Testis (tissue), 3 donors: ENCODE data around the gene SLC12A6. TPM values are rescaled to one million over a fixed set of nuclear protein-coding genes. Genes with fewer than 3 reads are reported as not detected.
A peak's percentile ranks its signal among the peaks of the same experiment; 100 is the strongest.
"Not testable (repeated sequence)": the region's sequence is repeated elsewhere in the genome, so short reads cannot be mapped to it uniquely, and the experiment has no call there.

Experiments
- DNase-seq: peaks from one replicate; pipeline ENCODE4 v3.0.0-alpha.2; 2019
- H3K27ac ChIP-seq, 2 donors: fragments of 200-600 bp; sonication (generic); one replicate each; pipeline ENCODE4 v1.5.1; 2019
- H3K27me3 ChIP-seq: fragments of 200-600 bp; sonication (generic); one replicate; pipeline ENCODE4 v1.5.1; 2019
- H3K36me3 ChIP-seq: fragments of 200-600 bp; sonication (generic); one replicate; pipeline ENCODE4 v1.5.1; 2017; ENCODE audit warnings: low read depth; ENCODE audit errors: missing control alignments
- H3K4me1 ChIP-seq: fragments of 200-600 bp; sonication (generic); one replicate; pipeline ENCODE4 v1.5.1; 2019
- H3K4me3 ChIP-seq, 2 donors: fragments of 200-600 bp; sonication (generic); one replicate each; pipeline ENCODE4 v1.5.1; 2017 to 2019
- H3K9me3 ChIP-seq: fragments of 200-600 bp; sonication (generic); one replicate; pipeline ENCODE4 v1.5.1; 2017
- POLR2A ChIP-seq: fragments of 450-650 bp; IDR thresholded peaks from one replicate; pipeline ENCODE4 v1.6.1; 2017; ENCODE audit warnings: antibody characterized with exemption, mild to moderate bottlenecking, moderate library complexity
- WGBS, 2 donors: methylation state at CpG; one replicate each; pipeline ENCODE4 v1.1.5; 2018; 5-methylcytosine and 5-hydroxymethylcytosine counted together
- intact Hi-C: fragments of 100-400 bp; cut with DNase I; formaldehyde crosslinking; loops from one replicate; pipeline ENCODE4 v1.15.1; 2023; ENCODE audit warnings: low total_unique reads
- polyA plus RNA-seq: library from polyadenylated mRNA; stranded (reverse); fragments of 350-450 nt; fragmentation: Illumina TruSeq; extraction: RNeasy Lipid Tissue Mini Kit (QIAGEN cat#74804); gene quantifications from one replicate; pipeline ENCODE4 v1.2.3, GENCODE V29; 2014; ENCODE audit warnings: low read depth, low replicate concordance; ENCODE audit not compliant: insufficient read depth
- total RNA-seq, 2 donors: library from RNA; depleted of rRNA; stranded (reverse); fragments of >200 nt; gene quantifications; one replicate each; pipeline ENCODE4 v1.2.3, GENCODE V29; 2016
- TF ChIP-seq, protein P1 (sequence below), 3 experiments: fragments of 450-650 bp in 2 of 3; fragments of 200-600 bp in 1 of 3; sonication (generic) in 1 of 3; IDR thresholded peaks; one replicate each; pipeline ENCODE4 v1.5.1; 2016 to 2019; ENCODE audit warnings: antibody characterized with exemption in 3 of 3, mild to moderate bottlenecking in 2 of 3, moderate library complexity in 1 of 3

SLC12A6 gene
- total and polyA plus RNA-seq, 3 donors from 2014 or later: 72.8 to 106 (median 77.2) TPM

GRCh38 chr15:34206011-34206410, 131.6 kb downstream of the SLC12A6 start:
- Histone ChIP-seq H3K9me3 (no peaks in the 10 kb centered on the region), H3K4me3 (no peak overlapping the region), H3K36me3 (no peaks in the 10 kb centered on the region), H3K4me1 (peaks cover 9% of the 10 kb centered on the region), H3K27ac (no peak overlapping the region), H3K27me3 (no peaks in the 10 kb centered on the region)
- TF ChIP-seq POLR2A: no peak
- no peak for DNase-seq
- WGBS, 2 donors: 83 to 88% methylated on average over 4 of the region's 4 CpGs
- intact Hi-C loops: no loop called here

- Histone ChIP-seq H3K4me1 (peaks cover 9% of the 10 kb centered on the region), H3K4me3 (no peak overlapping the region), H3K36me3 (no peaks in the 10 kb centered on the region), H3K27me3 (no peaks in the 10 kb centered on the region), H3K27ac (no peak overlapping the region), H3K9me3 (no peaks in the 10 kb centered on the region)
- intact Hi-C loops: no loop called here
- WGBS, 2 donors: 83 to 89% methylated on average over 1 of the region's 1 CpG
- DNase-seq: no peak
- no peak for TF ChIP-seq POLR2A
These were observed 133.6 kb downstream of the SLC12A6 start for GRCh38 chr15:34203936-34204335.

DNA sequence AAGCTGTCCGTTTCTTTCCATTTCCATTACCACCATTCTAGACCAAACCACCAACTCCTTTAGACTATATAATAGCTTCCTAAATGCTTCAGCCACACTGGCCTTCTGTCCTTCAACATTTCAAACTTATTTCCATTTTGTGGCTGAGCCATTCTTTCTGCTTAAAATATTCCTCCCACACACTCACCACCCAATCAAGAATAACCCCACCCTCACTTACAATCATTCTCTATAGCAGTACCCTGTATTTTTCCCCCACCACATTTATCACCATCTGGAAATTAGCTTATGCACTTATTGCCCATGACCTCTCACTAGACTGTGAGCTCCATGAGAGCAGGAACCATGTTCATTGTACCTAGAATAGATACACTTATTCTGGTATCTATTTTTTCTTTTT, 134.3 kb downstream of the SLC12A6 start:
- intact Hi-C loops: no loop called here
- Histone ChIP-seq H3K4me3 (no peak overlapping the region), H3K36me3 (no peaks in the 10 kb centered on the region), H3K27ac (peak overlapping the region in 1 of 2 donors; percentile 6), H3K4me1 (peaks cover 3% of the 10 kb centered on the region), H3K27me3 (no peaks in the 10 kb centered on the region), H3K9me3 (no peaks in the 10 kb centered on the region)
- DNase-seq: no peak
- no peak for TF ChIP-seq POLR2A
- TF ChIP-seq, protein P1, sequence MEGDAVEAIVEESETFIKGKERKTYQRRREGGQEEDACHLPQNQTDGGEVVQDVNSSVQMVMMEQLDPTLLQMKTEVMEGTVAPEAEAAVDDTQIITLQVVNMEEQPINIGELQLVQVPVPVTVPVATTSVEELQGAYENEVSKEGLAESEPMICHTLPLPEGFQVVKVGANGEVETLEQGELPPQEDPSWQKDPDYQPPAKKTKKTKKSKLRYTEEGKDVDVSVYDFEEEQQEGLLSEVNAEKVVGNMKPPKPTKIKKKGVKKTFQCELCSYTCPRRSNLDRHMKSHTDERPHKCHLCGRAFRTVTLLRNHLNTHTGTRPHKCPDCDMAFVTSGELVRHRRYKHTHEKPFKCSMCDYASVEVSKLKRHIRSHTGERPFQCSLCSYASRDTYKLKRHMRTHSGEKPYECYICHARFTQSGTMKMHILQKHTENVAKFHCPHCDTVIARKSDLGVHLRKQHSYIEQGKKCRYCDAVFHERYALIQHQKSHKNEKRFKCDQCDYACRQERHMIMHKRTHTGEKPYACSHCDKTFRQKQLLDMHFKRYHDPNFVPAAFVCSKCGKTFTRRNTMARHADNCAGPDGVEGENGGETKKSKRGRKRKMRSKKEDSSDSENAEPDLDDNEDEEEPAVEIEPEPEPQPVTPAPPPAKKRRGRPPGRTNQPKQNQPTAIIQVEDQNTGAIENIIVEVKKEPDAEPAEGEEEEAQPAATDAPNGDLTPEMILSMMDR (IDR thresholded peaks at IDR 0.05): no peak
- 86 to 92% methylated on average over 1 of the region's 1 CpG for WGBS, 2 donors

- H3K9me3 ChIP-seq, H3K27me3 ChIP-seq, H3K4me3 ChIP-seq, intact Hi-C loops, H3K27ac ChIP-seq, H3K36me3 ChIP-seq, DNase-seq: not testable (repeated sequence)
- H3K4me1 ChIP-seq: peaks cover 11% of the 10 kb centered on the region
- WGBS, 2 donors: 83% methylated on average over 7 of the region's 7 CpGs
These were observed 144.3 kb downstream of the SLC12A6 start for GRCh38 chr15:34193272-34193671.

DNA sequence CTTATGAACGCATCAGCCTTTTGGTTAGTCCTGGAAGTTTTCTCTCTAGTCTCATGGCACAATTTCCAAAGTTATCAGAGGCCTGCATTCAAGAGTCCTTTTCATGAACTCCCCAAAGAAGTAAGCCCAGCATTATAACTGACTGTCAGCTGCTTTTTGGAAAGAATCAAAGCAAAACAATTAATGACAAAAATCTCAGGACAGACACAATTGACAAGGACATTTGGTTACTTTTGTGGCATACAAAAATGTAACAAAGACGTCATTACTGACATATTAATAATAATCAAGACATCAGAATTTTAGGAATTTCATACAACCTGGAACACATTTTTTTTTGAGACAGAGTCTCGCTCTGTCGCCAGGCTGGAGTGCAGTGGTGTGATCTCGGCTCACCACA, 148.9 kb downstream of the SLC12A6 start:
- Histone ChIP-seq H3K27ac (no peak overlapping the region), H3K36me3 (no peaks in the 10 kb centered on the region), H3K9me3 (no peaks in the 10 kb centered on the region), H3K27me3 (no peaks in the 10 kb centered on the region), H3K4me3 (no peak overlapping the region), H3K4me1 (no peaks in the 10 kb centered on the region)
- 76 to 82% methylated on average over 5 of the region's 5 CpGs for WGBS, 2 donors
- TF ChIP-seq, protein P1 (IDR thresholded peaks at IDR 0.05): no peak
- TF ChIP-seq POLR2A: no peak
- intact Hi-C loops: no loop called here
- DNase-seq: no peak

GRCh38 chr15:34185666-34186065, 151.9 kb downstream of the SLC12A6 start:
- H3K27me3 ChIP-seq: no peaks in the 10 kb centered on the region

More at GRCh38 chr15:34185666-34186065, 151.9 kb downstream of the SLC12A6 start:
- Histone ChIP-seq H3K36me3 (no peaks in the 10 kb centered on the region), H3K9me3 (no peaks in the 10 kb centered on the region), H3K4me3 (no peak overlapping the region), H3K4me1 (no peaks in the 10 kb centered on the region), H3K27ac (no peak overlapping the region)
- 78 to 83% methylated on average over 4 of the region's 4 CpGs for WGBS, 2 donors
- DNase-seq: no peak
- intact Hi-C loops: no loop called here
- TF ChIP-seq POLR2A: no peak
- TF ChIP-seq, protein P1 (IDR thresholded peaks at IDR 0.05): no peak
